K562 (cell line): ENCODE data around the gene HIVEP3. TPM values are rescaled to one million over a fixed set of nuclear protein-coding genes. Genes with fewer than 3 reads are reported as not detected.

ENCODE experiments used
- ATAC-seq: fragments of 200-7000 bp; cut with Tn5 transposase; 3 replicates; pipeline ENCODE4 v1.9.1; 2020; ENCODE audit warnings: moderate library complexity
- BruUV-seq: library from RNA; stranded (reverse); fragments of 400-500 nt; replicated peaks from 2 replicates; lab custom pipeline; 2021; lab: Mats Ljungman, UMichigan
- CTCF ChIA-PET: fragments of 300-600 bp; formaldehyde crosslinking; extraction: SDS; loops from one replicate; lab custom pipeline; 2021; ENCODE audit warnings: low intra/inter-chr PET ratio; lab: Yijun Ruan, JAX
- POLR2A ChIA-PET: fragments of 300-600, 350-650 bp; sonication (Branson Sonifier 250); formaldehyde crosslinking; extraction: SDS; loops from one replicate; lab custom pipeline; 2021; ENCODE audit warnings: antibody characterized with exemption, inconsistent platforms; lab: Yijun Ruan, JAX
- DNase-seq, 4 experiments: peaks; one replicate each; pipeline versions ENCODE4 v3.0.0 to v3.0.0-alpha.2; 2011 to 2018; ENCODE audit warnings: low spot score in 3 of 4, mixed read lengths in 3 of 4; ENCODE audit errors: extremely low read depth in 1 of 4
- FAIRE-seq: peaks from 2 replicates; lab custom pipeline; 2011; peaks lifted over from hg19 to GRCh38; lab: Jason Lieb, UNC
- H2AFZ ChIP-seq: 2 replicates; pipeline ENCODE4 v1.6.0; 2011; ENCODE audit warnings: low read depth, low read length, control low read depth, inconsistent platforms
- H3K27ac ChIP-seq: fragments of 200-600 bp; 3 replicates; pipeline ENCODE4 v1.8.0; 2011; ENCODE audit warnings: low read depth, mild to moderate bottlenecking, control low read depth, inconsistent platforms, low read length, moderate library complexity, mixed read lengths; ENCODE audit errors: extremely low read depth
- H3K27me3 ChIP-seq, 2 experiments: fragments of 300-600 bp in 1 of 2; 2 replicates in 1 of 2; 3 replicates in 1 of 2; pipeline versions ENCODE4 v1.6.0 to v1.8.0; 2011; ENCODE audit warnings: inconsistent platforms in 2 of 2, low read length in 2 of 2, mild to moderate bottlenecking in 1 of 2, mixed read lengths in 1 of 2, moderate library complexity in 1 of 2; ENCODE audit not compliant: control insufficient read depth in 2 of 2, insufficient read depth in 2 of 2
- H3K36me3 ChIP-seq: fragments of 300-600 bp; 3 replicates; pipeline ENCODE4 v1.8.0; 2011; ENCODE audit warnings: mild to moderate bottlenecking, low read length, inconsistent platforms; ENCODE audit not compliant: control insufficient read depth, insufficient read depth
- H3K4me1 ChIP-seq, 2 experiments: fragments of 200-600 bp in 1 of 2; replicated peaks in 1 of 2; 2 replicates in 1 of 2; 3 replicates in 1 of 2; pipeline versions ENCODE4 v1.5.1 to v1.8.0; 2011; ENCODE audit warnings: inconsistent platforms in 2 of 2, low read length in 2 of 2, mild to moderate bottlenecking in 1 of 2, mixed read lengths in 1 of 2, moderate library complexity in 1 of 2; ENCODE audit not compliant: control insufficient read depth in 2 of 2, insufficient read depth in 2 of 2
- H3K4me2 ChIP-seq: 2 replicates; pipeline ENCODE4 v1.6.1; 2011; ENCODE audit warnings: low read length, control low read depth, inconsistent platforms, mixed read lengths; ENCODE audit not compliant: insufficient read depth
- H3K4me3 ChIP-seq: fragments of 200-600 bp; sonication (generic), shearing (Covaris generic); 2 replicates; pipeline ENCODE4 v1.5.1; 2016; ENCODE audit warnings: control low read depth, inconsistent platforms
- H3K79me2 ChIP-seq: fragments of 200-600 bp; 3 replicates; pipeline ENCODE4 v1.8.0; 2011; ENCODE audit warnings: low read length, inconsistent platforms; ENCODE audit not compliant: control insufficient read depth, insufficient read depth
- H3K9ac ChIP-seq, 2 experiments: 2 replicates each; pipeline versions ENCODE4 v1.6.0 to v1.6.1; 2011; ENCODE audit warnings: low read depth in 2 of 2, low read length in 2 of 2, control low read depth in 1 of 2, inconsistent platforms in 1 of 2, mild to moderate bottlenecking in 1 of 2, mixed read lengths in 1 of 2; ENCODE audit not compliant: insufficient read depth in 1 of 2
- H3K9me1 ChIP-seq: one replicate; pipeline ENCODE4 v1.6.0; 2011; ENCODE audit warnings: inconsistent platforms, mild to moderate bottlenecking, low read length, moderate library complexity; ENCODE audit not compliant: control insufficient read depth, insufficient read depth
- H3K9me3 ChIP-seq: replicated peaks from 2 replicates; pipeline ENCODE4 v1.5.1; 2011; ENCODE audit warnings: low read depth, low read length, inconsistent platforms; ENCODE audit not compliant: control insufficient read depth, insufficient read depth
- H4K20me1 ChIP-seq: replicated peaks from 2 replicates; pipeline ENCODE4 v1.6.1; 2011; ENCODE audit warnings: low read length, inconsistent platforms, mixed read lengths; ENCODE audit not compliant: control insufficient read depth, insufficient read depth
- ARNT ChIP-seq, 2 experiments: fragments of 450-650 bp; IDR thresholded peaks; 2 replicates each; pipeline ENCODE4 v1.6.1; 2016; ENCODE audit warnings: mild to moderate bottlenecking in 1 of 2
- WGBS: fragments of 100-300 bp; shearing (Covaris generic); methylation state at CpG from one replicate; pipeline ENCODE4 v1.1.6; 2016; ENCODE audit warnings: low coverage, mixed read lengths; ENCODE audit not compliant: insufficient coverage; ENCODE audit errors: missing lambda C conversion rate; 5-methylcytosine and 5-hydroxymethylcytosine counted together
- in situ Hi-C: fragments of 300-500 bp; cut with MboI; formaldehyde crosslinking; loops from 4 replicates; pipeline ENCODE4 v1.15.0; 2018; ENCODE audit warnings: inconsistent platforms, mixed read lengths
- intact Hi-C: fragments of 100-400 bp; cut with micrococcal nuclease; formaldehyde crosslinking; loops from 2 replicates; pipeline ENCODE4 v1.14.2; 2022
- polyA plus RNA-seq, 8 experiments: library from polyadenylated mRNA; depleted of rRNA in 4 of 8; stranded (reverse) in 5 of 8; unstranded in 3 of 8; fragments of >200 nt; fragmentation: Nextera tagmentation in 2 of 8; fragmentation: Illumina TruSeq in 1 of 8; extraction: Ambion mirVana in 2 of 8; extraction: Trizol in 1 of 8; gene quantifications; 2 replicates each; pipeline versions ENCODE4 v1.2.1 to v1.2.3, GENCODE V29; 2011 to 2014; ENCODE audit warnings: inconsistent platforms in 1 of 8, missing spikeins in 1 of 8
- total RNA-seq, 7 experiments: library from RNA; depleted of rRNA in 6 of 7; stranded (reverse); fragments of >200 nt in 6 of 7; fragmentation: Illumina TruSeq in 2 of 7; extraction: Trizol in 2 of 7; gene quantifications; 2 replicates each; pipeline versions ENCODE4 v1.2.1 to v1.2.3, GENCODE V29; 2011 to 2021; ENCODE audit warnings: low replicate concordance in 1 of 7
- TF ChIP-seq, protein P1 (sequence below), 2 experiments: fragments of 450-650 bp; formaldehyde crosslinking in 1 of 2; IDR thresholded peaks; 2 replicates each; pipeline versions ENCODE4 v1.4.0 to v1.6.1; 2014 to 2020; ENCODE audit warnings: mild to moderate bottlenecking in 2 of 2, borderline replicate concordance in 1 of 2, low read depth in 1 of 2
- TF ChIP-seq, protein P2 (sequence below): fragments of 450-650 bp; formaldehyde crosslinking; conservative IDR thresholded peaks from 2 replicates; pipeline ENCODE4 v1.4.0; 2022; ENCODE audit warnings: mild to moderate bottlenecking, missing genetic modification characterization
- TF ChIP-seq, protein P3 (sequence below): fragments of 450-650 bp; IDR thresholded peaks from 2 replicates; pipeline ENCODE4 v1.6.1; 2017; ENCODE audit warnings: antibody characterized with exemption

Gene HIVEP3
- total and polyA plus RNA-seq, 9 of the 15 experiments (the other 6 are each of a cell fraction or from before 2014, with no cell fraction given): 0.09 to 0.58 (median 0.34) TPM; not detected in 1

DNA sequence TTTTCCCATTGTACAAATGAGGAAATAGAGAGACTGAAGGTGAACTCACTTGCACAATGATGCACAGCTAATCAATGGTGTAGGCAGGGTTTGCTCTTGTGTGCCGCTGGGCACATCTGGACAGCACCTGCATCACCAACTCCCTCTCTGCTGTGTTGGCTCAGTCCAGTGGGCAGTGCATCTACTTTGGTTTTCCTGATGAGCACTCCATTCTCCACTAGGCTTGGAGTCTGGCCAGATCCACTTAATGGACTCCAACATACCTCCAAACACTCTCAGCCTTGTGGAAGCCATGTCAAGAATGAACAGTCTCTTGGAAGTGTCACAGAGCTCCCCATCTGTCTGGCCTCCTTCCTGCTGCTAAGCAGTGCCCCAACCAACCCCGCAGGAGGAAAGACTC, 152.2 kb downstream of the HIVEP3 start:
- Histone ChIP-seq H3K9me3 (no peaks in the 10 kb centered on the region; the same call in 1 of the 2 replicates), H3K9ac (no peak overlapping the region), H3K79me2 (no peaks in the 10 kb centered on the region), H3K27ac (no peak overlapping the region), H3K27me3 (peaks cover 11 to 18% of the 10 kb centered on the region in 2 experiments; a peak in 4 of 5 replicates), H3K4me3 (no peak overlapping the region), H3K9me1 (no peaks in the 10 kb centered on the region), H2AFZ (no peak overlapping the region), H3K36me3 (no peaks in the 10 kb centered on the region), H4K20me1 (peaks cover 3% of the 10 kb centered on the region; the same call in 1 of the 2 replicates), H3K4me2 (no peak overlapping the region), H3K4me1 (no peaks in the 10 kb centered on the region)
- ChIA-PET CTCF (no interaction called here), POLR2A (interaction anchor here (0.6 kb wide), 1 partner anchor 119 kb away, joined by 3 read pairs; no protein-coding TSS in a partner anchor)
- TF ChIP-seq, protein P1, sequence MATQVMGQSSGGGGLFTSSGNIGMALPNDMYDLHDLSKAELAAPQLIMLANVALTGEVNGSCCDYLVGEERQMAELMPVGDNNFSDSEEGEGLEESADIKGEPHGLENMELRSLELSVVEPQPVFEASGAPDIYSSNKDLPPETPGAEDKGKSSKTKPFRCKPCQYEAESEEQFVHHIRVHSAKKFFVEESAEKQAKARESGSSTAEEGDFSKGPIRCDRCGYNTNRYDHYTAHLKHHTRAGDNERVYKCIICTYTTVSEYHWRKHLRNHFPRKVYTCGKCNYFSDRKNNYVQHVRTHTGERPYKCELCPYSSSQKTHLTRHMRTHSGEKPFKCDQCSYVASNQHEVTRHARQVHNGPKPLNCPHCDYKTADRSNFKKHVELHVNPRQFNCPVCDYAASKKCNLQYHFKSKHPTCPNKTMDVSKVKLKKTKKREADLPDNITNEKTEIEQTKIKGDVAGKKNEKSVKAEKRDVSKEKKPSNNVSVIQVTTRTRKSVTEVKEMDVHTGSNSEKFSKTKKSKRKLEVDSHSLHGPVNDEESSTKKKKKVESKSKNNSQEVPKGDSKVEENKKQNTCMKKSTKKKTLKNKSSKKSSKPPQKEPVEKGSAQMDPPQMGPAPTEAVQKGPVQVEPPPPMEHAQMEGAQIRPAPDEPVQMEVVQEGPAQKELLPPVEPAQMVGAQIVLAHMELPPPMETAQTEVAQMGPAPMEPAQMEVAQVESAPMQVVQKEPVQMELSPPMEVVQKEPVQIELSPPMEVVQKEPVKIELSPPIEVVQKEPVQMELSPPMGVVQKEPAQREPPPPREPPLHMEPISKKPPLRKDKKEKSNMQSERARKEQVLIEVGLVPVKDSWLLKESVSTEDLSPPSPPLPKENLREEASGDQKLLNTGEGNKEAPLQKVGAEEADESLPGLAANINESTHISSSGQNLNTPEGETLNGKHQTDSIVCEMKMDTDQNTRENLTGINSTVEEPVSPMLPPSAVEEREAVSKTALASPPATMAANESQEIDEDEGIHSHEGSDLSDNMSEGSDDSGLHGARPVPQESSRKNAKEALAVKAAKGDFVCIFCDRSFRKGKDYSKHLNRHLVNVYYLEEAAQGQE (IDR thresholded peaks at IDR 0.05; ENCODE audit: borderline replicate concordance): no peak
- TF ChIP-seq, protein P1 (CRISPR knock-in tag; IDR thresholded peaks at IDR 0.05; ENCODE audit: low read depth): no peak
- TF ChIP-seq, protein P2, sequence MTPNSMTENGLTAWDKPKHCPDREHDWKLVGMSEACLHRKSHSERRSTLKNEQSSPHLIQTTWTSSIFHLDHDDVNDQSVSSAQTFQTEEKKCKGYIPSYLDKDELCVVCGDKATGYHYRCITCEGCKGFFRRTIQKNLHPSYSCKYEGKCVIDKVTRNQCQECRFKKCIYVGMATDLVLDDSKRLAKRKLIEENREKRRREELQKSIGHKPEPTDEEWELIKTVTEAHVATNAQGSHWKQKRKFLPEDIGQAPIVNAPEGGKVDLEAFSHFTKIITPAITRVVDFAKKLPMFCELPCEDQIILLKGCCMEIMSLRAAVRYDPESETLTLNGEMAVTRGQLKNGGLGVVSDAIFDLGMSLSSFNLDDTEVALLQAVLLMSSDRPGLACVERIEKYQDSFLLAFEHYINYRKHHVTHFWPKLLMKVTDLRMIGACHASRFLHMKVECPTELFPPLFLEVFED: no peak
- no peak for TF ChIP-seq ARNT (IDR thresholded peaks at IDR 0.05)
- TF ChIP-seq, protein P3, sequence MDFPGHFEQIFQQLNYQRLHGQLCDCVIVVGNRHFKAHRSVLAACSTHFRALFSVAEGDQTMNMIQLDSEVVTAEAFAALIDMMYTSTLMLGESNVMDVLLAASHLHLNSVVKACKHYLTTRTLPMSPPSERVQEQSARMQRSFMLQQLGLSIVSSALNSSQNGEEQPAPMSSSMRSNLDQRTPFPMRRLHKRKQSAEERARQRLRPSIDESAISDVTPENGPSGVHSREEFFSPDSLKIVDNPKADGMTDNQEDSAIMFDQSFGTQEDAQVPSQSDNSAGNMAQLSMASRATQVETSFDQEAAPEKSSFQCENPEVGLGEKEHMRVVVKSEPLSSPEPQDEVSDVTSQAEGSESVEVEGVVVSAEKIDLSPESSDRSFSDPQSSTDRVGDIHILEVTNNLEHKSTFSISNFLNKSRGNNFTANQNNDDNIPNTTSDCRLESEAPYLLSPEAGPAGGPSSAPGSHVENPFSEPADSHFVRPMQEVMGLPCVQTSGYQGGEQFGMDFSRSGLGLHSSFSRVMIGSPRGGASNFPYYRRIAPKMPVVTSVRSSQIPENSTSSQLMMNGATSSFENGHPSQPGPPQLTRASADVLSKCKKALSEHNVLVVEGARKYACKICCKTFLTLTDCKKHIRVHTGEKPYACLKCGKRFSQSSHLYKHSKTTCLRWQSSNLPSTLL: no peak
- no peak for FAIRE-seq
- in situ Hi-C loops (no loop called here), intact Hi-C loops (no loop called here)
- WGBS: 0% methylated on average over 2 of the region's 2 CpGs
- ATAC-seq: no peak
- no TSS peak for BruUV-seq
- DNase-seq: no peak
